Body of pancreas (tissue), 4 donors: Measurements from ENCODE around the gene C4orf17. TPM values are rescaled to one million over a fixed set of nuclear protein-coding genes. Genes with fewer than 3 reads are reported as not detected.
A peak's percentile ranks its signal among the peaks of the same experiment; 100 is the strongest.

Source experiments
- ATAC-seq: fragments of 150-250 bp; one replicate; pipeline ENCODE4 v1.9.1; 2016
- DNase-seq, 4 donors: peaks; one replicate each; pipeline ENCODE4 v3.0.0-alpha.2; 2019
- H3K27ac ChIP-seq, 4 donors: fragments of 200-600 bp; sonication (generic); 1 replicate in 3 of 4; 2 replicates in 1 of 4; pipeline versions ENCODE4 v1.5.1 to v1.6.1; 2016 to 2019; ENCODE audit warnings: mild to moderate bottlenecking in 1 of 4, mixed read lengths in 1 of 4, moderate library complexity in 1 of 4
- H3K27me3 ChIP-seq, 2 donors: fragments of 200-600 bp; sonication (generic); one replicate each; pipeline ENCODE4 v1.6.0; 2016; ENCODE audit warnings: mild to moderate bottlenecking in 1 of 2
- H3K36me3 ChIP-seq, 2 donors: fragments of 200-600 bp; sonication (generic); replicated peaks in 1 of 2; 2 replicates each; pipeline ENCODE4 v1.5.1; 2016; ENCODE audit warnings: low read depth in 2 of 2; ENCODE audit not compliant: insufficient read depth in 1 of 2
- H3K4me1 ChIP-seq: fragments of 200-600 bp; sonication (generic); one replicate; pipeline ENCODE4 v1.6.0; 2016
- H3K4me3 ChIP-seq, 2 donors: fragments of 200-600 bp; sonication (generic); 1 replicate in 1 of 2; 2 replicates in 1 of 2; pipeline ENCODE4 v1.5.1; 2016 to 2019
- H3K9me3 ChIP-seq, 3 donors: fragments of 200-600 bp; sonication (generic); 1 replicate in 2 of 3; 2 replicates in 1 of 3; pipeline ENCODE4 v1.5.1; 2016
- CTCF ChIP-seq, 7 experiments: fragments of 450-650 bp in 4 of 7; fragments of 200-600 bp in 3 of 7; sonication (generic) in 3 of 7; IDR thresholded peaks; one replicate each; pipeline ENCODE4 v1.5.1; 2016 to 2019; ENCODE audit warnings: antibody characterized with exemption in 7 of 7
- POLR2A ChIP-seq, 3 donors: fragments of 450-650 bp; IDR thresholded peaks; one replicate each; pipeline ENCODE4 v1.6.1; 2016; ENCODE audit warnings: antibody characterized with exemption in 3 of 3, mild to moderate bottlenecking in 2 of 3
- WGBS, 2 donors: methylation state at CpG; one replicate each; pipeline ENCODE4 v1.1.5; 2017; 5-methylcytosine and 5-hydroxymethylcytosine counted together
- intact Hi-C: fragments of 100-400 bp; cut with DNase I; formaldehyde crosslinking; loops from one replicate; pipeline ENCODE4 v1.15.1; 2023
- total RNA-seq, 2 donors: library from RNA; depleted of rRNA; stranded (reverse); fragments of >200 nt; gene quantifications; one replicate each; pipeline ENCODE4 v1.1.0, GENCODE V29; 2016

The C4orf17 gene
- total RNA-seq, 2 donors from 2014 or later: not detected

- no peak for ATAC-seq
- WGBS, 2 donors: 93 to 100% methylated on average over 1 of the region's 1 CpG
- TF ChIP-seq POLR2A (IDR thresholded peaks at IDR 0.05) (no peak), CTCF (IDR thresholded peaks at IDR 0.05) (no peak)
These were observed 74.7 kb downstream of the C4orf17 start for GRCh38 chr4:99585516-99585915.

GRCh38 chr4:99586322-99586721, 75.5 kb downstream of the C4orf17 start:
- no peaks in the 10 kb centered on the region for H3K36me3 ChIP-seq
- intact Hi-C loops: no loop called here
- H3K4me1 ChIP-seq: no peaks in the 10 kb centered on the region
- no peak overlapping the region for H3K4me3 ChIP-seq
- H3K27me3 ChIP-seq: no peaks in the 10 kb centered on the region
- no peak for DNase-seq
- WGBS, 2 donors: 39 to 48% methylated on average over 2 of the region's 2 CpGs
- no peaks in the 10 kb centered on the region for H3K9me3 ChIP-seq
- H3K27ac ChIP-seq: no peak overlapping the region
- ATAC-seq: no peak
- TF ChIP-seq POLR2A (IDR thresholded peaks at IDR 0.05) (no peak), CTCF (IDR thresholded peaks at IDR 0.05) (no peak)

More at GRCh38 chr4:99585516-99585915, 74.7 kb downstream of the C4orf17 start:
- Histone ChIP-seq H3K4me3 (no peak overlapping the region), H3K9me3 (no peaks in the 10 kb centered on the region), H3K4me1 (no peaks in the 10 kb centered on the region), H3K27me3 (no peaks in the 10 kb centered on the region), H3K27ac (no peak overlapping the region), H3K36me3 (no peaks in the 10 kb centered on the region)
- DNase-seq: no peak
- intact Hi-C loops: no loop called here

- Histone ChIP-seq H3K27ac (no peak overlapping the region), H3K4me3 (no peak overlapping the region)
- WGBS, 2 donors: 38 to 50% methylated on average over 1 of the region's 1 CpG
These were observed 76.0 kb downstream of the C4orf17 start for GRCh38 chr4:99586797-99587196.

GRCh38 chr4:99587309-99587708, 76.5 kb downstream of the C4orf17 start:
- TF ChIP-seq POLR2A (IDR thresholded peaks at IDR 0.05): no peak
- no peaks in the 10 kb centered on the region for H3K36me3 ChIP-seq
- ATAC-seq: no peak
- H3K27ac ChIP-seq: no peak overlapping the region
- H3K4me3 ChIP-seq: no peak overlapping the region
- intact Hi-C loops: no loop called here
- DNase-seq: no peak
- no peaks in the 10 kb centered on the region for H3K27me3 ChIP-seq
- no peaks in the 10 kb centered on the region for H3K4me1 ChIP-seq
- H3K9me3 ChIP-seq: no peaks in the 10 kb centered on the region

More at GRCh38 chr4:99586797-99587196, 76.0 kb downstream of the C4orf17 start:
- no peak for TF ChIP-seq CTCF (IDR thresholded peaks at IDR 0.05)
- no peak for TF ChIP-seq POLR2A (IDR thresholded peaks at IDR 0.05)
- Histone ChIP-seq H3K27me3 (no peaks in the 10 kb centered on the region), H3K36me3 (no peaks in the 10 kb centered on the region), H3K4me1 (no peaks in the 10 kb centered on the region), H3K9me3 (no peaks in the 10 kb centered on the region)
- intact Hi-C loops: no loop called here
- ATAC-seq (no peak), DNase-seq (no peak)

- H3K4me3 ChIP-seq: no peak overlapping the region
These were observed 77.0 kb downstream of the C4orf17 start for GRCh38 chr4:99587803-99588202.

More at GRCh38 chr4:99587803-99588202, 77.0 kb downstream of the C4orf17 start:
- TF ChIP-seq POLR2A (IDR thresholded peaks at IDR 0.05): no peak
- no peak for TF ChIP-seq CTCF (IDR thresholded peaks at IDR 0.05)
- intact Hi-C loops: no loop called here
- H3K27me3 ChIP-seq: no peaks in the 10 kb centered on the region
- H3K4me1 ChIP-seq: no peaks in the 10 kb centered on the region
- DNase-seq (no peak), ATAC-seq (peak; percentile 35)
- H3K36me3 ChIP-seq: no peaks in the 10 kb centered on the region
- H3K9me3 ChIP-seq: no peaks in the 10 kb centered on the region
- 32 to 35% methylated on average over 1 of the region's 1 CpG for WGBS, 2 donors
- H3K27ac ChIP-seq: no peak overlapping the region
